OCI-LY7 (cell line): ENCODE data around the gene B3GAT1. TPM values are rescaled to one million over a fixed set of nuclear protein-coding genes. Genes with fewer than 3 reads are reported as not detected.

Source experiments
- BruUV-seq: library from RNA; stranded (reverse); fragments of 400-500 nt; replicated peaks from 2 replicates; lab custom pipeline; 2021; lab: Mats Ljungman, UMichigan
- CTCF ChIA-PET: fragments of 300-600 bp; sonication (Branson Sonifier 250); formaldehyde crosslinking; loops from one replicate; lab custom pipeline; 2022; ENCODE audit warnings: antibody characterized with exemption; ENCODE audit not compliant: unreplicated experiment; lab: Charles Lee
- POLR2A ChIA-PET: fragments of 300-600 bp; sonication (Branson Sonifier 250); formaldehyde crosslinking; loops from one replicate; lab custom pipeline; 2022; ENCODE audit warnings: antibody characterized with exemption; lab: Charles Lee
- DNase-seq: peaks from one replicate; pipeline ENCODE4 v3.0.0-alpha.2; 2015; ENCODE audit warnings: low spot score
- H2AFZ ChIP-seq: fragments of 200-600 bp; sonication (generic), shearing (Covaris generic); 2 replicates; pipeline ENCODE4 v1.6.1; 2014; ENCODE audit warnings: mild to moderate bottlenecking, antibody characterized with exemption, low read length, moderate library complexity
- H3K27ac ChIP-seq: fragments of 200-600 bp; sonication (generic); 2 replicates; pipeline ENCODE4 v1.5.1; 2014; ENCODE audit warnings: mixed run types, low read depth, mild to moderate bottlenecking, moderate library complexity, low read length, inconsistent platforms; ENCODE audit not compliant: poor library complexity, severe bottlenecking
- H3K36me3 ChIP-seq: fragments of 200-600 bp; sonication (generic); 2 replicates; pipeline ENCODE4 v1.6.1; 2014; ENCODE audit warnings: mild to moderate bottlenecking, antibody characterized with exemption, low read length, moderate library complexity, mixed read lengths; ENCODE audit not compliant: insufficient read depth
- H3K4me1 ChIP-seq: fragments of 200-600 bp; sonication (generic); 2 replicates; pipeline ENCODE4 v1.5.1; 2014; ENCODE audit warnings: mild to moderate bottlenecking, low read length; ENCODE audit not compliant: insufficient read depth, poor library complexity, severe bottlenecking
- H3K4me2 ChIP-seq: fragments of 200-600 bp; sonication (generic); 2 replicates; pipeline ENCODE4 v1.6.1; 2014; ENCODE audit warnings: mild to moderate bottlenecking, low read length
- H3K4me3 ChIP-seq: fragments of 200-600 bp; sonication (generic); 2 replicates; pipeline ENCODE4 v1.5.1; 2014; ENCODE audit warnings: mild to moderate bottlenecking, low read depth, low read length; ENCODE audit not compliant: poor library complexity, severe bottlenecking
- H3K79me2 ChIP-seq: fragments of 200-600 bp; sonication (generic); 2 replicates; pipeline ENCODE4 v1.6.1; 2016; ENCODE audit warnings: low read depth, mild to moderate bottlenecking, low read length, moderate library complexity, mixed read lengths; ENCODE audit not compliant: insufficient read depth
- H3K9me2 ChIP-seq: fragments of 200-600 bp; sonication (generic); 2 replicates; pipeline ENCODE4 v1.6.1; 2016; ENCODE audit warnings: mild to moderate bottlenecking, low read length, mixed read lengths; ENCODE audit not compliant: insufficient read depth
- H3K9me3 ChIP-seq: fragments of 200-600 bp; sonication (generic); 2 replicates; pipeline ENCODE4 v1.6.1; 2014; ENCODE audit warnings: mild to moderate bottlenecking, mixed run types, low read length, mixed read lengths
- H4K20me1 ChIP-seq: fragments of 200-600 bp; sonication (generic); 2 replicates; pipeline ENCODE4 v1.6.1; 2014; ENCODE audit warnings: mild to moderate bottlenecking, antibody characterized with exemption, low read length, moderate library complexity, mixed read lengths; ENCODE audit not compliant: insufficient read depth
- CTCF ChIP-seq: fragments of 200-600 bp; sonication (generic); conservative IDR thresholded peaks from 2 replicates; pipeline ENCODE4 v1.5.1; 2014; ENCODE audit warnings: mild to moderate bottlenecking, antibody characterized with exemption, low read length, moderate library complexity, mixed read lengths
- EZH2phosphoT487 ChIP-seq: fragments of 200-600 bp; sonication (generic); IDR thresholded peaks from 2 replicates; pipeline ENCODE4 v1.6.1; 2018; ENCODE audit warnings: low read depth, borderline replicate concordance, mild to moderate bottlenecking, mixed run types, antibody characterized with exemption, low read length, moderate library complexity, mixed read lengths
- intact Hi-C: fragments of 100-400 bp; cut with micrococcal nuclease; formaldehyde crosslinking; loops from one replicate; pipeline ENCODE4 v1.10.0; 2022; ENCODE audit not compliant: unreplicated experiment
- total RNA-seq, 2 experiments: library from RNA; depleted of rRNA in 1 of 2; stranded (reverse); fragments of >200 nt in 1 of 2; shearing (Covaris generic) in 1 of 2; gene quantifications; 2 replicates each; pipeline ENCODE4 v1.2.3, GENCODE V29; 2014 to 2022

The B3GAT1 gene
- total RNA-seq, 2 experiments from 2014 or later, result not detected

- ChIA-PET CTCF (no interaction called here), POLR2A (no interaction called here)
- BruUV-seq, result no TSS peak
- no peak overlapping the region for H3K4me2 ChIP-seq
- no peaks in the 10 kb centered on the region for H3K36me3 ChIP-seq
- no peak overlapping the region for H2AFZ ChIP-seq
- TF ChIP-seq CTCF (no peak), EZH2phosphoT487 (no peak)
- H3K4me1 ChIP-seq, result no peaks in the 10 kb centered on the region
- intact Hi-C loops, result no loop called here
- DNase-seq, result no peak
- H3K9me2 ChIP-seq, result no peaks in the 10 kb centered on the region
- H3K4me3 ChIP-seq, result no peak overlapping the region
- no peaks in the 10 kb centered on the region for H4K20me1 ChIP-seq
- H3K79me2 ChIP-seq, result no peaks in the 10 kb centered on the region
- no peaks in the 10 kb centered on the region for H3K9me3 ChIP-seq
- no peak overlapping the region for H3K27ac ChIP-seq
Measured at GRCh38 chr11:134340354-134340964, 71.6 kb downstream of the B3GAT1 start.

- no peaks in the 10 kb centered on the region for H3K9me2 ChIP-seq
- H4K20me1 ChIP-seq, result no peaks in the 10 kb centered on the region
- H3K4me2 ChIP-seq, result no peak overlapping the region
- H2AFZ ChIP-seq, result no peak overlapping the region
- ChIA-PET CTCF (no interaction called here), POLR2A (no interaction called here)
- H3K4me3 ChIP-seq, result no peak overlapping the region
- H3K9me3 ChIP-seq, result no peaks in the 10 kb centered on the region
- no peak overlapping the region for H3K27ac ChIP-seq
- no peaks in the 10 kb centered on the region for H3K79me2 ChIP-seq
- BruUV-seq, result no TSS peak
- no peak for DNase-seq
- no peak for TF ChIP-seq CTCF
- no peak for TF ChIP-seq EZH2phosphoT487
- intact Hi-C loops, result no loop called here
- no peaks in the 10 kb centered on the region for H3K36me3 ChIP-seq
- H3K4me1 ChIP-seq, result no peaks in the 10 kb centered on the region
Measured at GRCh38 chr11:134339756-134340155, 72.3 kb downstream of the B3GAT1 start.

GRCh38 chr11:134338654-134339053 lies 73.4 kb downstream of the B3GAT1 start:
- no peaks in the 10 kb centered on the region for H3K79me2 ChIP-seq
- H3K36me3 ChIP-seq, result no peaks in the 10 kb centered on the region
- no peaks in the 10 kb centered on the region for H3K9me3 ChIP-seq
- no peak overlapping the region for H3K4me3 ChIP-seq
- BruUV-seq, result no TSS peak
- intact Hi-C loops, result no loop called here
- no peak overlapping the region for H2AFZ ChIP-seq
- H4K20me1 ChIP-seq, result no peaks in the 10 kb centered on the region
- no peak for DNase-seq
- ChIA-PET POLR2A (no interaction called here), CTCF (no interaction called here)
- H3K4me2 ChIP-seq, result no peak overlapping the region
- H3K4me1 ChIP-seq, result no peaks in the 10 kb centered on the region
- TF ChIP-seq CTCF, result no peak
- TF ChIP-seq EZH2phosphoT487, result no peak
- H3K9me2 ChIP-seq, result no peaks in the 10 kb centered on the region
- H3K27ac ChIP-seq, result no peak overlapping the region
